ENCODE measurements around the gene GAB2. TPM values are rescaled to one million over a fixed set of nuclear protein-coding genes. Genes with fewer than 3 reads are reported as not detected.
"Not testable (repeated sequence)": the region's sequence is repeated elsewhere in the genome, so short reads cannot be mapped to it uniquely, and the experiment has no call there.

Gene GAB2
- total RNA-seq, 1 donor = 8.2 TPM

GRCh38 chr11:78223320-78223954 lies 194.2 kb downstream of the GAB2 start:
- no peak for DNase-seq (ENCODE audit: low read depth)
- no peak for TF ChIP-seq CTCF (IDR thresholded peaks at IDR 0.05; ENCODE audit: insufficient read depth, low read depth, low read length)
- H3K4me3 ChIP-seq (ENCODE audit: low read depth, low read length) = no peak overlapping the region

DNA sequence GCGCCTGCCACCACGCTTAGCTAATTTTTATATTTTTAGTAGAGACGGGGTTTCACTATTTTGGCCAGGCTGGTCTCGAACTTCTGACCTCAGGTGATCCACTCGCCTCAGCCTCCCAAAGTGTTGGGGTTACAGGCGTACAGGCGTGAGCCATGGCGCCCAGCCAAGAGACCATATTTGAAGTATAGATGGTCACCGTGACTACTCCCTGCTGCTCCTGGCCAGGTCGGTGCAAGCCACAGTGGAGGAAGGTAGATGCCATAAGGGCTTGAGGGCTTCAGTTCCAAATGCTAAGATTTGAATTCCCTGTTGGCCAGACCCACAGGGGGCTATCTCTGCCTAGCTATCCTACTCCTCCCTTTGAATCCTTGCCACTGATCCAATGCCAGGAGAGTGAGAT lies 194.9 kb downstream of the GAB2 start:
- not testable (repeated sequence) for H3K4me3 ChIP-seq (ENCODE audit: low read depth, low read length); DNase-seq (ENCODE audit: low read depth)

- no peak overlapping the region for H3K4me3 ChIP-seq (ENCODE audit: low read depth, low read length)
- no peak for DNase-seq (ENCODE audit: low read depth)
- no peak for TF ChIP-seq CTCF (IDR thresholded peaks at IDR 0.05; ENCODE audit: insufficient read depth, low read depth, low read length)
Measured at GRCh38 chr11:78221396-78222315, 196.0 kb downstream of the GAB2 start.

DNA sequence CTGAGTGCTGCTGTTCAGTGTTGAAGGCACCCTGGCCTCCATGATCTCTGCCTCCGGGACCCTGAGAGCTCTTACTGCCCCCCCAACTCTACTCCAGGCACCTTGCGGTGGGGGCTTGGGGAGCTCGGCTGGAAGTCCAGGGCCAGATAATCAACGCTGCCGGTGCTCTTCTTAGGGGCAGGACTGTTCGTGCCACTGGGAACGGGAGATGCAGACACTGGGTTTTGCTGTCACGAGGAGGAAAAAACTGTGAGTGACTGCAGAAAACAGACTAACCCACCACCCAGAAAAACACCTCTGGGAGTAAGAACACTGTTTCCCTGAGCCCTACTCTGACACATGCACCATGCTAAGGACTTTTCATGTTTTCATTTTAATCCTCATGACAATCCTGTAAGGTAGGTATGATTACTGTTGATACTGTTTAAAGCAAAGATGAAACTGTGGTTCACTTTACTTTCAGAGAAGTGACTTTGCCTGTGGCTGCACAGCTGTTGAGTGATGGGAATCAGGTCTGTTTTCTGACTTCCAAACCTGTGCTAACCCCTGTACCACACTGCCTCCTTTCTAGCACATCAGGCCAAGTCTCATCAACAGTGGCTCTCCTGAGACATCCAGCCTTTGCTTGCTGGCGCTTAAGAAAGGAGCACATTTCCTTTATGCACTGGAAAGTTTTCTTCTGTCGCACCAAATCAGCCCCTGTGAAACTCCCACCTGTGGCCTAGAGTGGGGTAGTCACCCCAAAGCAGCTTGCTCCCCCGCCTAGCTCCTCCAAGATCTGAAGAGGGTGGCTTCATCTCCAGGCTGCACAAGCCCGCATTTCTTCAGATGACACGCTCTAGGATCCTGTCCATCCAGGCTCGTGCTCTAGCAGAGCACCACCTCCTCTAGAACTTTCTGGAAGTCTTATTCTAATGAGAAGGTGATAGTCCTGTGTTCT lies 197.1 kb downstream of the GAB2 start:
- no peak overlapping the region for H3K4me3 ChIP-seq (ENCODE audit: low read depth, low read length)
- no peak for TF ChIP-seq CTCF (IDR thresholded peaks at IDR 0.05; ENCODE audit: insufficient read depth, low read depth, low read length)
- DNase-seq (ENCODE audit: low read depth) = no peak

DNA sequence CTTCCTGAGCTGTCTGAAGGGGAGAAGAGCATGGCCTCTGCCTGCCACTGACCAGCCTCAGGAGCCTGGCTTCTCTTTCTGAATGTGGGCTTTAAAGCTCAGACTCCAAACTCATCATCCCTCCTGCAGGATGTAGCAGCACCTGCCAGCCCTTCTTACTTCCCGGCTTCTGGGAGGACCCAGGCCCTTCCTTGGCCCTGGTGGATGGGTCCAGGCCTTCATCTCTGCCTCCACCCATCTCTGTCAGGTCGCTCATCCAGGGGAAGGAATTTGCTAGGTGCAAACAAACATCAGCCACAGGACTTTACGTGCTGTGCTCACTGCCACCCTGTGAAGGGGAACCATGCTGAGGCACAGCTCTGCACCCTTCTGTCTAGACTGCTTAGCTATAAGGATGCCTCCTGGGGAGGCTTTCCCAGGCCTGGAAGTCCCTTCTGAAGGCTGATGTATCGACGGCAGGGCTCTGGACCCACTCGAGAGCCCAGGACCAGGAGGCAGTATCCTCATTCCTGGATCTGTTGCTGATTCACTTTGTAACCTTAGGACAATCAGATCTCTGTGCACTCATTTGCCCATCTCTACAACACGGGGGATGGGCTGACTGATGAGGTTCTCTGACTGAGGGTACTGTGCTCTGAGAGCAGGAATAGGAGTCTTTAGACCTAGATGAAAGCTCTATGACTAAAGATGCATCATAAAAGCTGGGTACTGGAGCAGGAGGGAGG lies 198.0 kb downstream of the GAB2 start:
- H3K4me3 ChIP-seq (ENCODE audit: low read depth, low read length) = no peak overlapping the region
- no peak for DNase-seq (ENCODE audit: low read depth)
- no peak for TF ChIP-seq CTCF (IDR thresholded peaks at IDR 0.05; ENCODE audit: insufficient read depth, low read depth, low read length)

- no peak overlapping the region for H3K4me3 ChIP-seq (ENCODE audit: low read depth, low read length)
- TF ChIP-seq CTCF (IDR thresholded peaks at IDR 0.05; ENCODE audit: insufficient read depth, low read depth, low read length) = no peak
- no peak for DNase-seq (ENCODE audit: low read depth)
Measured at GRCh38 chr11:78218707-78219492, 198.7 kb downstream of the GAB2 start.

Data from fibroblast of villous mesenchyme (primary cell).